UCSD-AML1 (cell line): ENCODE results near the gene TPMT.
"Not testable (repeated sequence)": the region's sequence is repeated elsewhere in the genome, so short reads cannot be mapped to it uniquely, and the experiment has no call there.

Experiments
- DNase-seq: peaks from one replicate; lab custom pipeline; 2025; ENCODE audit not compliant: unreplicated experiment; lab: John Stamatoyannopoulos, UW

Gene TPMT

GRCh38 chr6:18154507-18155149, at the start of gene TPMT:
Gene TPMT (minus strand): TSS chr6:18155077. CDS start chr6:18149127, 5,950 bp downstream.
- no peak for DNase-seq

DNA sequence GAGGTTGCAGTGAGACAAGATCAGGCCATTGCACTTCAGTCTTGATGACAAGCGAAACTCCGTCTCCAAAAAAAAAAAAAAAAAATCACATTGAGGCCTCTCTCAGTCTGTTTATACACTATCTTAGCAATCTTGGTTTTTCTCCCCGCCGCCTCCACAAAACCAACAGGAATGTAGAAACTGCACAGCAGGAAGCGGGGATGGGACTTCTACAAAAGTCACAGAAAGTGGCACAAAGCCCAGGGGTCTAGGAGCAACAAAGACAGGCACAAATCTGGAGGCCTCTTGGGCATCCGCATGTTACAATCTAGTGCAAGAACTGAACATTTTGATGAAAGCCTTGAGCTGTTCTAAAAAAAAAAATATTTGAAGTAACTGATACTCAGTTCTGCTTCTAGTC, 48.9 kb upstream of the TPMT start:
- no peak for DNase-seq

DNA sequence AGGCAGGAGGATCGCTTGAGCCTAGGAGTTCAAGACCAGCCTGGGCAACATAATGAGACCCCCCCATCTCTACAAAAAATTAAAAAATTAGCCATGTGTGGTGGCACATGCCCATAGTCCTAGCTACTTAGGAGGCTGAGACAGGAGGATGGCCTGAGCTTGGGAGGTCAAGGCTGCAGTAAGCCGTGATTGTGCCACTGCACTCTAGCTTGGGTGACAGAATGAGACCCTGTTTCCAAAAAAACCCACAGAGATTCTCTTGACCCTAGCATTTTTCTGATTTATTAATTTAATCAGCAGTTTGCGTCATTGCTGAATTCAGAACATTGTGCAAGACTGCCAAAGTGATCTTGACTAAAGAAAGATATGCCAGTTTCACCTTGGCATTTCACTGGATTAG, 37.1 kb upstream of the TPMT start:
- DNase-seq = no peak

GRCh38 chr6:18189196-18189595, 34.3 kb upstream of the TPMT start:
- DNase-seq = no peak

DNA sequence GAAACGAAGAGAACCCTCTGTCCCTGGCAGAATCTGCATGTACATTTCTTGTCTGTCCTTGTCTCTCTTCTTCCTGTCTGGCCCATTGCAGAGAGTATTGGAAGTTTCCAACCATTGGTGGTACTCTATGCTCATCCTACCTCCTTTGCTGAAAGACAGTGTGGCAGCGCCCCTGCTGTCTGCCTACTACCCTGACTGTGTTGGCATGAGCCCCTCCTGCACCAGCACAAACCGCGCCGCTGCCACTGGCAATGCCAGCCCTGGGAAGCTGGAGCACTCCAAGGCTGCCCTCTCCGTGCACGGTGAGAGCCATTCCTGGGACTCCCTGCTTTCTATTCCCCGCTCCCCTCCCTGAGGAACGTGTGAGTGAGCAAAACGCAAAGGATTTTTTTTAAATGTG, 32.8 kb upstream of the TPMT start:
- DNase-seq = no peak

GRCh38 chr6:18186540-18187250, 31.8 kb upstream of the TPMT start:
- no peak for DNase-seq

GRCh38 chr6:18186033-18186432, 31.2 kb upstream of the TPMT start:
- DNase-seq = no peak

DNA sequence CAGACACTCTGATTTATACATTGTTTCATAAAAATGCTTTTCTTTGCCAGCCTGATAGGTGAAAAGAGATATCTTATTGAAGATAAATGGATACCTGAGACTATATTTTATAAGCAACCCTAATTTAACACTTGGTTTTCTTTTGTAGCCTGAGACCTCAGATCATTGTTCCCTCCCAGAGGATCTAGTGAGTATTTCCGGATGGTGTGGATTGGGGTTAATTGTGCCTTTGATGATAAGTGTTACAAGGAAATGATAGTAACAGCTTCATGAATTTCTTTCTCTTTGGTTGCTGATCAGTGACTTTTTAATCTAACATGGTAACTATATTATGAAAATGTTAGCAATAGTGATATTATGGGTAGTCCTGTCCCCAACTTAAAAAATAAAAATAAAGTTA, 30.7 kb upstream of the TPMT start:
- no peak for DNase-seq

DNA sequence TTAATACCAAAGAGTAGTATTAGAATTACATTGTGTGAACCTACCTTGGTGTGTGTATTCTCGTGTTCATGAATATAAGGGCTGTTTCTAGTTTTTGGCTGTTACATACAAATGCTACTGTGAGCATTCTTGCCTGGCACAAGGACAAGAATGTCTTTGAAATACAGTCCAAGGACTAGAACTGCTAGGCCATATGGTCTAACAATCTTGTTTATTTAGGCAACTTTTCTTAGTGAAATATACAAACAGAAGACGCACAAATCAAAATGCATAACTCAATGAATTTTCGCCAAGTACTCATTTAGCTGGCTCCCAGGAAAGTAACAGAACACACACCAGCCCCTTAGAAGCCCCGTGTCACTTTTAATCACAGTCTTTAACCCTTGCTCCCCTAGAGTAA, 28.9 kb upstream of the TPMT start:
- DNase-seq = no peak

- DNase-seq = no peak
These were observed 27.7 kb upstream of the TPMT start for GRCh38 chr6:18182568-18182967.

DNA sequence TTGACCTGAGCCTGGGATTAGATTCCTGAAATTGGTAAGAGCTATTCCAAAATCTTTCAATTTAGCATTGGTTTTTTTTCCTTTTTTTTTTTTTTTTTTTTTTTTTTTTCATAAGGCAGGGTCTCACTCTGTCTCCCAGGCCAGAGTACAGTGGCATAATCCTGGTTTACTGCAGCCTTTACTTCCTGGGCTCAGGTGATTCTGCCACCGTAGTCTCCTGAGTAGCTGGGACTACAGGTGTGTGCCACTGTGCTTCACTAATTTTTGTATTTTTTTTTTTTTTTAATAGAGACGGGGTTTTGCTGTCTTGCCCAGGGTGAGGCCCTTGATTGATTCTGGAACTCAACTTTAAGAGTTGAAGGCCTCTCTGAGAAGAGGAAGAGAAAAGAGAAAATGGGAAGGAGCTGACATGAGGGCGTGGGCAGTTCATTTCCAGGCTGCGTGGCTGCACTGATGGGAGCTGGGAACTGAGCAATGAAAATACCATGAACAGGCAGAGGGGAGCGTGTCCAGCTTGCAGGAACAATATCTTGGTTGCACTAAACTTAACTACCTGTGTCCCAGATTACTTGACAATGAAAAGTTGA, 25.0 kb upstream of the TPMT start:
- DNase-seq = peak; percentile 29

DNA sequence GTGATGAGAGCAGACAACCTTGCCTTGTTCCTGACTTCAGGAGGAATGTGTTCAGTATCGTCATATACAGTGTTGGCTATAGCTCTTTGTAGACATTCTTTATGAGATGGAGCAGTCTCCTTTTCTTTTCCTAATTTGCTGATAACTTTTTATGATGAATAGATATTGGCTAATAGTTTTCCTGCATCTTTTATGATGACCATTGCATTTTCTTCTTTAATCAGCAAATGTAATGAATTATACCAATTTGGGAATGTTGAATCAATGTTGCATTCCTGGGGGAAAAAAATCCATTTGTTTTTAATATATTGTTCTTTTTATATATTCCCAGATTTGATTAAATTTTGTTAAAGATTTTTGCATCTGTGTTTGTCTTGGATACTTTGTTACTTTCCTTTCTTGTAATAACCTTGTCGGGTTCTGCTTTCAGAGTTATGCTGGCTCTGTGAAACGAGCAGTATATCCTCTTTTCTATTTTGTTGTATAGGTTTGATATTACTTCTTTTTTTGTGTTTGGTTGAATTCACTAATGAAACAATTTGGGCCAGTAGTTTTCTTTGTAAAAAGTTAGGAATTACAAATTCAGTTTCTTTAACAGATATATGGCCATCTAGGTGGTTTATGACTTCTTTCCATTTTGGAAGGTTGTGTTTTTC, 24.2 kb upstream of the TPMT start:
- DNase-seq = no peak

- no peak for DNase-seq
These were observed 22.5 kb upstream of the TPMT start for GRCh38 chr6:18177286-18177965.

- not testable (repeated sequence) for DNase-seq
These were observed 21.3 kb upstream of the TPMT start for GRCh38 chr6:18176198-18176597.

GRCh38 chr6:18171871-18172270, 17.0 kb upstream of the TPMT start:
- DNase-seq = no peak

- DNase-seq = no peak
These were observed 13.4 kb upstream of the TPMT start for GRCh38 chr6:18168264-18168663.

DNA sequence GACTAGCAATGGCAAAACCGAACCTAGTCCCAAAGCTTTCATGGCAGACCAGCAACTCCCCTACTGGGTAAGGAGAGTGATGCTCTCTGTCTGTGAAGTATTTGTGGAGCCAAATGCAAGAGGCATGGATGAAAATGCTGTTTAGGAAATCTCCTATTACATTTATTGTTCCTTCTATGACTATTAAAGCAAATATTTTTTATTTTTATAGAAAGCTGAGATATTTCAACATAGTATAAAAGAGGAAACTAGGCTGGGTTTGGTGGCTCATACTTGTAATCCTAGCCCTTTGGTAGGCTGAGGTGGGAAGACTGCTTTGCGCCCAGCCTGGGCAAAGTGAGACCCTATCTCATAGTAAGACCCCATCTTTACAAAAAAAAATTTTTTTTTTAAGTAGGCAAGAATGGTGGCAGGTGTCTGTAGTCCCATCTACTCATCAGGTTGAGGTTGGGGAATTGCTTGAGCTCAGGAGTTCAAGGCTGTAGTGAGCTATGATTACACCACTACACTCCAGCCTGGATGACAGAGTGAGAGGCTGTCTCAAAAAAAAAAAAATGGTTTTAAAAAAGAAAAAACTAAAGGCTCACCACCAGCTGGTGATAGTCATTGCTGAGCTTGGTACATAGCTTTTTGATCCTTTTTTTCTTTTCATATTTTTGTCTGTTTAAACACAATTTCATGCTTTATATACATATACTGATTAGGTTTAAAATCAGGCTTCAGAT, 11.6 kb upstream of the TPMT start:
- DNase-seq = no peak

GRCh38 chr6:18165751-18166150, 10.9 kb upstream of the TPMT start:
- no peak for DNase-seq

- DNase-seq = no peak
These were observed 7.5 kb upstream of the TPMT start for GRCh38 chr6:18162401-18162800.

DNA sequence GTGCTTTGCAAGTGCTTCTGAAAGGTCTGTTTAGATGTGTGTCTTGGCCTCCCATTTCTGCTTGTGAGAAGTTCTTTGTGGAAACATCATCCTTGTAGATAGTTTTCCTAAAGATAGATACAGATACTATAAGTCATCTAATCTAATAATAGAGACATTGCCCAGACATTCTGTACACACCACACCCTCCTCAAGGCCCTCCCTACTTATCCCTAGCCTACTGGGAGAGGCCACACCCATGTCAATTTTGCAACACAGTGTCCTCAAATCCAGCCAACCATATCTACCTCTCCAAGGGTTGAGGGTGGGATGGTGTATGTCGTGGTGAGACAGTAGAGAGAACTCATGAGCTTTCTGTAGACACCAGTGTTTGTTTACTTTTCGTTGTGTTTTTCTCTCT, 6.6 kb upstream of the TPMT start:
- DNase-seq = no peak

DNA sequence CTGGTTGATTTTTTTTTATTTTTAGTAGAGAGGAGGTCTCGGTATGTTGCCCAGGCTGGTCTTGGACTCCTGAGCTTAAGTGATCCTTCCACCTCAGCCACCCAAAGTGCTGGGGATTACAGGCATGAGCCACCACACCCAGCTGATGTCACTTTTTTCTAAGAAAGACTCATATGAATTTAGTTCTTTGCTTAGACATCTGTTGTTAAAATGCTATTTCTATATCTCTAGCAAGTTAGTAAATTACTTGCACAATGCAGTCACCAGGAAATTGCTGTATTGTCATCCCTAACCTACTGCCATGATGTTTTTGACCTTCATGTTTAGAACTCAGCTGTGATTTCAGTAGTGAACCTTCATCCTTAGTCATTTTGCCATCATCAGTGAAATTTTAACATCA, 6.0 kb upstream of the TPMT start:
- no peak for DNase-seq
